Epithelial cell of proximal tubule (primary cell): ENCODE measurements around the gene DAPL1. TPM values are rescaled to one million over a fixed set of nuclear protein-coding genes. Genes with fewer than 3 reads are reported as not detected.

Experiments used
- DNase-seq: peaks from one replicate; pipeline ENCODE4 v3.0.0-alpha.2; 2011; ENCODE audit warnings: low read depth
- H3K4me3 ChIP-seq: 2 replicates; pipeline ENCODE4 v1.5.1; 2011; ENCODE audit warnings: low read depth, mild to moderate bottlenecking, low read length
- CTCF ChIP-seq: conservative IDR thresholded peaks from 2 replicates; pipeline ENCODE4 v1.5.1; 2012; ENCODE audit warnings: low read depth, mild to moderate bottlenecking, low read length
- total RNA-seq: library from RNA; depleted of rRNA; stranded (reverse); fragments of >200 nt; gene quantifications from 2 replicates; pipeline ENCODE4 v1.2.3, GENCODE V29; 2015

The DAPL1 gene
- total RNA-seq, 1 donor from 2014 or later, result not detected

- peak overlapping the region; percentile 45 for H3K4me3 ChIP-seq
- no peak for DNase-seq
- peak; percentile 99 for TF ChIP-seq CTCF
Observed at GRCh38 chr2:158753641-158754611, 41.2 kb upstream of the DAPL1 start.

GRCh38 chr2:158755310-158756087 is 39.6 kb upstream of the DAPL1 start:
- TF ChIP-seq CTCF, result peak; percentile 60
- DNase-seq, result no peak
- no peak overlapping the region for H3K4me3 ChIP-seq

- H3K4me3 ChIP-seq, result no peak overlapping the region
- DNase-seq, result no peak
- TF ChIP-seq CTCF, result no peak
Observed at GRCh38 chr2:158756331-158756730, 38.8 kb upstream of the DAPL1 start.

GRCh38 chr2:158756976-158757375 is 38.1 kb upstream of the DAPL1 start:
- DNase-seq, result no peak
- TF ChIP-seq CTCF, result no peak

GRCh38 chr2:158760887-158761286 is 34.2 kb upstream of the DAPL1 start:
- no peak overlapping the region for H3K4me3 ChIP-seq

More at GRCh38 chr2:158756976-158757375, 38.1 kb upstream of the DAPL1 start:
- no peak overlapping the region for H3K4me3 ChIP-seq

GRCh38 chr2:158761621-158762020 is 33.5 kb upstream of the DAPL1 start:
- H3K4me3 ChIP-seq, result no peak overlapping the region
- TF ChIP-seq CTCF, result no peak
- DNase-seq, result peak; percentile 82

More at GRCh38 chr2:158760887-158761286, 34.2 kb upstream of the DAPL1 start:
- no peak for DNase-seq
- no peak for TF ChIP-seq CTCF
